ENCODE results near the gene ZPLD1. TPM values are rescaled to one million over a fixed set of nuclear protein-coding genes. Genes with fewer than 3 reads are reported as not detected.

ZPLD1 gene
- total RNA-seq (ENCODE audit: unreplicated experiment) = not detected
- long read RNA-seq = 0 reads

DNA sequence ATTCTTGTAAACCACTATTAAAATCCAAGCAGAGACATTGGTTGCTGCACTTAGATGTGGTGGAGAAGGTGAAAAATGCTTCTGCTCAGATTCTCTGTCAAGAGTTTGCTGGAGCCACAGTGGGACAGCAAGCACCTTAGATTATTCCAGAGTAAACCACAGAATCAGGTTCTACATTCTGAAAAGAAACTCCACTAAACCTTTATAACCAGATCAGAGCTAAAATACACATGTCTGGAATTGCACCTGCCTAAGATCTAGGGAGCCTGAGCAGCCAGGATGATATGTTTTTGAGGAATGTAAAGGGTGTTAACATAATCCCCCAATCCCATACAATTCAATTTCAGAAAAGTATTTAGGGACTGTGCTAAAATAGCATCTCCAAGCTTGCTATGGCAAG, at the start of gene ZPLD1:
Gene ZPLD1, plus strand, starts transcription at position 301 of the 400 bp plus-strand sequence. CDS start 3,473 bp downstream, outside the sequence.
- Mint-ChIP-seq H3K27ac (ENCODE audit: unreplicated experiment) (no peak within 1 kb of the TSS), H3K4me3 (ENCODE audit: unreplicated experiment) (no peak within 1 kb of the TSS), H3K27me3 (ENCODE audit: unreplicated experiment) (peaks cover 3% of the 10 kb centered on the region), H3K9me3 (ENCODE audit: unreplicated experiment) (no peaks in the 10 kb centered on the region), H3K36me3 (ENCODE audit: low read depth, unreplicated experiment) (no peaks in the 10 kb centered on the region), H3K4me1 (ENCODE audit: unreplicated experiment) (no peaks in the 10 kb centered on the region)
- TF ChIP-seq, protein P1, sequence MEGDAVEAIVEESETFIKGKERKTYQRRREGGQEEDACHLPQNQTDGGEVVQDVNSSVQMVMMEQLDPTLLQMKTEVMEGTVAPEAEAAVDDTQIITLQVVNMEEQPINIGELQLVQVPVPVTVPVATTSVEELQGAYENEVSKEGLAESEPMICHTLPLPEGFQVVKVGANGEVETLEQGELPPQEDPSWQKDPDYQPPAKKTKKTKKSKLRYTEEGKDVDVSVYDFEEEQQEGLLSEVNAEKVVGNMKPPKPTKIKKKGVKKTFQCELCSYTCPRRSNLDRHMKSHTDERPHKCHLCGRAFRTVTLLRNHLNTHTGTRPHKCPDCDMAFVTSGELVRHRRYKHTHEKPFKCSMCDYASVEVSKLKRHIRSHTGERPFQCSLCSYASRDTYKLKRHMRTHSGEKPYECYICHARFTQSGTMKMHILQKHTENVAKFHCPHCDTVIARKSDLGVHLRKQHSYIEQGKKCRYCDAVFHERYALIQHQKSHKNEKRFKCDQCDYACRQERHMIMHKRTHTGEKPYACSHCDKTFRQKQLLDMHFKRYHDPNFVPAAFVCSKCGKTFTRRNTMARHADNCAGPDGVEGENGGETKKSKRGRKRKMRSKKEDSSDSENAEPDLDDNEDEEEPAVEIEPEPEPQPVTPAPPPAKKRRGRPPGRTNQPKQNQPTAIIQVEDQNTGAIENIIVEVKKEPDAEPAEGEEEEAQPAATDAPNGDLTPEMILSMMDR (IDR thresholded peaks at IDR 0.05; ENCODE audit: unreplicated experiment) = no peak
- no peak for DNase-seq (ENCODE audit: low spot score)

DNA sequence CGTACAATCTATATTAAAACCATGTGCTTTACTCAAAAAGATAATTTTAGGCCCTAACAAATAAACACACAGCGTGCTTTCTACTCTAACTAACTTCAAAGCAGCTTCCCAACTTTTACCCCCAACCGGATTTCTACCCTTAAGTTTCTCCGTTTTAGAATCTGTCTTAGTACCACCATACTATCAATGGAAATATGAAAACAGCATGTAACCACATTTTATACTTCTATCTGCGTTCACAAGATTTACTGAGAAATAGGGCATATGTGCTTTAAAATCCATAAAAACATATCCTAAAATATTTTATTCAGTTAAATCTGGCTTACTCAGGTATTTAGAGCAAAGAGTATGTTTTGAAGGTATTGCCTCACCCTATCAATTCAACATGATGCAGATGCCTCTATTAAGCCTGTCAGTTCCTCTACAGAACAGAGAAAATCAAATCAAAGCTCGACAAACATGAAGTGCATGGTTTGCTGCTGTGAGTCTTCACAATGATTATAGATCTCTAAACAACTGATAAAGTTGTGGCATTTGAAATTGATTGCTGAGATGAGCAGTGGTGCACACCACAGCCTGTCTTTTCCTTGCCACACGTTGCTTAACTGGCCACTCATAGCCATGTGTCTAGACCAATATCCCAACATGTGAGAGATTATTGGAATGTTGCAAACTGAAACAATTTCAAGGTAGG, 44.5 kb upstream of the ZPLD1 start:
- Mint-ChIP-seq H3K27ac (ENCODE audit: unreplicated experiment) (no peak overlapping the region), H3K4me1 (ENCODE audit: unreplicated experiment) (no peaks in the 10 kb centered on the region), H3K36me3 (ENCODE audit: low read depth, unreplicated experiment) (no peaks in the 10 kb centered on the region), H3K4me3 (ENCODE audit: unreplicated experiment) (no peak overlapping the region), H3K27me3 (ENCODE audit: unreplicated experiment) (peaks cover 2% of the 10 kb centered on the region), H3K9me3 (ENCODE audit: unreplicated experiment) (no peaks in the 10 kb centered on the region)
- TF ChIP-seq, protein P1 (IDR thresholded peaks at IDR 0.05; ENCODE audit: unreplicated experiment) = no peak
- DNase-seq (ENCODE audit: low spot score) = no peak

DNA sequence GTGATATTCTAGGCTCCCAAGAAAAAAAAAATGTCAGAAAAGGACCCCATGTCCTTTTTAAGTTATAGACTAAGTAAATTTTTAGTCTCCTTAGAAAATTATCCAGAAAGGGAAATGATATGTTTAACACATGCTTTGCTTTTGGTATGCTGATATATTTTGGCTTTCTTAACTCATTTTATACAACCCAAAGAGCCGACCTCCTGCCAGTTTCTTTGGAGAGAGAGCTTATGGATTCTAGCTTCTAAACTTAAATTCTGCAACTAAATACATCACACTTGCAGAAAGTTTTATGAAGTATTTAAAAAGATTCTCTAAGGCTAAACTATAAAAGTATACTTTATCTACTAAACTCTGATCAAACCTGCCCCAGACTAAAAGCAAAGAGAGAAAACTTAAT, 43.9 kb upstream of the ZPLD1 start:
- no peaks in the 10 kb centered on the region for H3K4me1 Mint-ChIP-seq (ENCODE audit: unreplicated experiment)
- H3K27me3 Mint-ChIP-seq (ENCODE audit: unreplicated experiment) = peaks cover 2% of the 10 kb centered on the region
- no peak for DNase-seq (ENCODE audit: low spot score)
- H3K36me3 Mint-ChIP-seq (ENCODE audit: low read depth, unreplicated experiment) = no peaks in the 10 kb centered on the region
- no peaks in the 10 kb centered on the region for H3K9me3 Mint-ChIP-seq (ENCODE audit: unreplicated experiment)
- no peak overlapping the region for H3K27ac Mint-ChIP-seq (ENCODE audit: unreplicated experiment)
- TF ChIP-seq, protein P1 (IDR thresholded peaks at IDR 0.05; ENCODE audit: unreplicated experiment) = no peak
- H3K4me3 Mint-ChIP-seq (ENCODE audit: unreplicated experiment) = no peak overlapping the region

DNA sequence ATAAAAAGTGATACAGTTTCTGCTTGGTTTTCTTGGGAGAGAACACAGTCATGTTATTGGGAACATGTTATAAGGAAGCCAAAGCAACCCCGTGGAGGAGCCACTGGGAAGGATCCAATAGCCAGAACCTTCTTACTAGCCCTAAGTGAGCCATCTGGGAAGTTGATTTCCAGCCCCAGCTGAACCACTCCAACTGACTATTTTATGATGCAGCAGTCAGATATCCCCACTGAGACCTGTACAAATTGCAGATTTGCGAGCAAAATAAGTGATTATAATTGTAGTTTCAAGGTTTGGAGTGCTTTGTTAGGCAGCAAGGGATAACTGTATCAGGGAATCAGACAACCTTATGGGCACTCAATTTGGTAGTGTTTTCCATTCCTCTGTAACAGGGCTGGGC, 43.3 kb upstream of the ZPLD1 start:
- no peak overlapping the region for H3K4me3 Mint-ChIP-seq (ENCODE audit: unreplicated experiment)

DNA sequence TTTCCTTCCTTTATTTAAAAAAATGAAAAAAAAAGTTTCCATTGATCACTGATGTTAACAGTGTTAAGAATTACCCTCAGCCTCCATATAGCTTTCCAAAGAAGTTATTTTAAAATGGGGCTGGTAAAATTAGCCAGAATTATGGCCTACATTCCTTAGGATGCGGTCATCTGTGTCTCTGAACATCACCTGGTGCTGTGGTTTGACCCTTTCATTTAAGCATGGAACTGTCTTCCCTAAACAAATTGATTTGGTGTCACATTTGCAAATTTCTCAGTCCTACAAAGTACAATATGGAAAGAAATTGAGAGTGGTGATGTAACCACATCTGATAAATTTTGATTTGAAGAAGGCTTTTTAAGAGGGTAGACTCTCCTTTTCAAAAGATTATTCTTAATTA, 40.3 kb upstream of the ZPLD1 start:
- Mint-ChIP-seq H3K27ac (ENCODE audit: unreplicated experiment) (no peak overlapping the region), H3K4me1 (ENCODE audit: unreplicated experiment) (no peaks in the 10 kb centered on the region), H3K4me3 (ENCODE audit: unreplicated experiment) (no peak overlapping the region), H3K9me3 (ENCODE audit: unreplicated experiment) (no peaks in the 10 kb centered on the region), H3K27me3 (ENCODE audit: unreplicated experiment) (peaks cover 2% of the 10 kb centered on the region), H3K36me3 (ENCODE audit: low read depth, unreplicated experiment) (no peaks in the 10 kb centered on the region)
- TF ChIP-seq, protein P1 (IDR thresholded peaks at IDR 0.05; ENCODE audit: unreplicated experiment) = no peak
- DNase-seq (ENCODE audit: low spot score) = no peak

More for the DNA sequence above, 43.3 kb upstream of the ZPLD1 start:
- Mint-ChIP-seq H3K4me1 (ENCODE audit: unreplicated experiment) (no peaks in the 10 kb centered on the region), H3K36me3 (ENCODE audit: low read depth, unreplicated experiment) (no peaks in the 10 kb centered on the region), H3K9me3 (ENCODE audit: unreplicated experiment) (no peaks in the 10 kb centered on the region), H3K27ac (ENCODE audit: unreplicated experiment) (no peak overlapping the region), H3K27me3 (ENCODE audit: unreplicated experiment) (peaks cover 2% of the 10 kb centered on the region)
- DNase-seq (ENCODE audit: low spot score) = no peak
- TF ChIP-seq, protein P1 (IDR thresholded peaks at IDR 0.05; ENCODE audit: unreplicated experiment) = no peak

Measured in endothelial cell (in vitro differentiated cells).